GM19035 (cell line): ENCODE data around the gene POLR1G.

Source experiments
- ATAC-seq: cut with Tn5 transposase; IDR thresholded peaks from one replicate; pipeline ENCODE4 v1.9.1; 2021; ENCODE audit not compliant: unreplicated experiment

Gene POLR1G

GRCh38 chr19:45406226-45407090, at the start of gene POLR1G:
Gene POLR1G (plus strand): TSS chr19:45406644. CDS start chr19:45406697, 53 bp downstream.
- peak; percentile 83 for ATAC-seq

DNA sequence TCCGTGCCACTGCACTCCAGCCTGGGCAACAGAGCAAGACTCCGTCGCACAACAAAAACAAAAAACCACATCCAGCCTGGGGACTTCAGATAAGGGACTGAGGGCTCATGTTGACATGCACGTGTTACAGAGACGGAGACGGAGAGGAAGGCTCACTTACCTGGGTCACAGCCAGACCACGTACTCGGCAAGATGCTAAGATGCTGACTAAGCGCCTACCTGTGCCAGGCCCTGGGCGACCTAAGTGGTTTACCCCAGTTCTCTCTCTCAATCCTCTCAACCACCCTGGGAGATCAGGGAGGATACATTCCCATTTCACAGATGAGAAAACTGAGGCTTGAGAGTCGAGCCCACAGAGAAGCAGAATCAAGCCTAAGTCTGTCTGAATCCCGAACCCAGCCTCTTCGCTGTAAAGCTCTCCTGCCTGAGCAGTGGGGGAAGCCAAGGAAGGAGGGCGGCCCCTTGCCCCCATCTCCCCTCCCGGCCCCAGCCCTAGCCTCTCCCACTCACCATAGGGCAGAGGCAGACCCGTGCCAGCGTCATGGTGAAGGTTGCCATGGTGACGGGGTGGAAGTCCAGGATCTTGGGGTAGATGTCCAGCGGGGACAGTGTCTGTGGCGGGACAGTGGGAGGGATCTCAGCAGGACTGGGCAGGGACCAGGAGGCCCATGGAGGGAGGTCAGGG, 49.5 kb upstream of the POLR1G start:
- ATAC-seq = no peak

GRCh38 chr19:45357445-45357783, 49.0 kb upstream of the POLR1G start:
- no peak for ATAC-seq

DNA sequence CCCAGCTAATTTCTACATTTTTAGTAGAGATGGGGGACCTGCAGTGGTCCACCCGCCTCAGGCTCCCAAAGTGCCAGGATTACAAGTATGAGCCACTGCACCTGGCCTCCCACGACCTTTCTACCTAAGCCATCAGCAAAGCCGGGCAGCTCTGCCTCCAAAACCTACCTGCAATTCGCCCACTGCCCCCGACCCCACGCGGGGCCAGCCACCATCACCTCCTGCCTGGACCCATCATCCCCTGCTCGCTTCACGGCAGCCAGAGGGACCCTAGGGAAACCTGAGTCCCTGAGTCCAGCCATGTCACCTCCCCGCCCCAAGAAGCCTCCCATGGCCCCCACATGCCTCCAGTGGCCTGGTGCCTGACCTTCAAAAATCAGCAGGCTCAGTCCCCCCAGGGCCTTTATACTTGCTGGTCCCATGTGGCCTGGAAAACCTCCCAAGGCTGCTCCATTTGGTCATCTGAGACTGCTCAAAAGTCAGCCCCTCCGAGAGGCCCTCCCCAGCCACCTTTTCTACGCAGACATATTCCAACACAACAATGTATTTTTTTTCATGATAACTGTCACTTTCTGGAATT, 48.1 kb upstream of the POLR1G start:
- no peak for ATAC-seq

- no peak for ATAC-seq
These were observed 44.8 kb upstream of the POLR1G start for GRCh38 chr19:45361608-45362007.

GRCh38 chr19:45362291-45362690, 44.2 kb upstream of the POLR1G start:
- ATAC-seq = no peak

- ATAC-seq = no peak
These were observed 42.5 kb upstream of the POLR1G start for GRCh38 chr19:45363861-45364459.

- no peak for ATAC-seq
These were observed 41.7 kb upstream of the POLR1G start for GRCh38 chr19:45364696-45365095.

- no peak for ATAC-seq
These were observed 38.3 kb upstream of the POLR1G start for GRCh38 chr19:45368127-45368526.

- no peak for ATAC-seq
These were observed 37.6 kb upstream of the POLR1G start for GRCh38 chr19:45368737-45369340.

GRCh38 chr19:45370410-45371204, 35.8 kb upstream of the POLR1G start, which contains the start of gene ERCC2:
Gene ERCC2 (minus strand): TSS chr19:45370573. CDS start chr19:45370540, 33 bp downstream.
- ATAC-seq = peak; percentile 97

DNA sequence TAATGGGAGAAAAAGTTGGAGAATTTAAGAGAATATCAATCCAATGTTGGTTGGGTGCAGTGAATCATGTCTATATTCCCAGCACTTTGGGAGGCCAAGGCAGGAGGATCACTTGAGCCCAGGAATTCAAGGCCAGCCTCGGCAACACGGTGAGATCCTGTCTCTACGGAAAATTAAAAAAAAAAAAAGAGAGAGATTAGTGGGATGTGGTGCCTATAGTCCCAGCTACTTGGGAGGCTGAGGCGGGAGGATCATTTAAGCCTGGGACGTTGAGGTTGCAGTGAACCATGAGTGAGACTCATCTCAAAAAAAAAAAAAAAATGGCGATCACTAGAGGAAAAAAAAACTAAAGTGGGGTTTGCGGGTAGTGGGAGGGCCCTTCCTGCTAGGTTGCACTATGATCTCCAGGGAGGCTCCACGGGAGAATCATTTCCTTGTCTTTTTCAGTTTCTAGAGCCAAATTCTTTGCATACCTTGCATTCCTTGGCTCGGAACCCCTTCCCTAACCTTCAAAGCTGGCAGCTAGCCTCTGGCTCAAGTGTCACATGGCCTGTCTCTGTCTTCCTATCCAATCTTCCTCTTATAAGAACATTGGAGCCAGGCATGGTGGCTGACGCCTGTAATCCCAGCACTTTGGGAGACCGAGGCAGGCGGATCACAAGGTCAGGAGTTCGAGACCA, 30.3 kb upstream of the POLR1G start:
- ATAC-seq = no peak

DNA sequence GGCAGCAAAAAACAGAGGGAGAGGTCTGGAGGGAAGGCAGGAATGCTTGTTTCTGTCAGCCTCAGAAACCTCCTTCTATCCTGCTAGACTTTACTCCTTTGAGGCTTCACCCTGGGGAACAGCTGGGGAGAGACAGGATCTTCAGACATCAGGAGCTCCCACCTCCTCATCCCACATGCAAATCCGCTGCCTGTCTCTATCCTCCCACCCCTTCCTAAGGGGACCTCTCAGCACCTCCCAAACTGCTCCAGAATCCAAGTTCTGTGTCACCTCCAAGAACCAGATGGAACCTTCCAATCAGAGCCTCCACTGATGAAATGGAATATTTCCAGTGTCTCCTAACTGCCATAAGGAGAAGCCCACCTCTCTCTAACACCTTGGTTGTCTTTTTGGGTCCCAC, 26.3 kb upstream of the POLR1G start:
- no peak for ATAC-seq

GRCh38 chr19:45382426-45382825, 24.0 kb upstream of the POLR1G start:
- ATAC-seq = no peak

DNA sequence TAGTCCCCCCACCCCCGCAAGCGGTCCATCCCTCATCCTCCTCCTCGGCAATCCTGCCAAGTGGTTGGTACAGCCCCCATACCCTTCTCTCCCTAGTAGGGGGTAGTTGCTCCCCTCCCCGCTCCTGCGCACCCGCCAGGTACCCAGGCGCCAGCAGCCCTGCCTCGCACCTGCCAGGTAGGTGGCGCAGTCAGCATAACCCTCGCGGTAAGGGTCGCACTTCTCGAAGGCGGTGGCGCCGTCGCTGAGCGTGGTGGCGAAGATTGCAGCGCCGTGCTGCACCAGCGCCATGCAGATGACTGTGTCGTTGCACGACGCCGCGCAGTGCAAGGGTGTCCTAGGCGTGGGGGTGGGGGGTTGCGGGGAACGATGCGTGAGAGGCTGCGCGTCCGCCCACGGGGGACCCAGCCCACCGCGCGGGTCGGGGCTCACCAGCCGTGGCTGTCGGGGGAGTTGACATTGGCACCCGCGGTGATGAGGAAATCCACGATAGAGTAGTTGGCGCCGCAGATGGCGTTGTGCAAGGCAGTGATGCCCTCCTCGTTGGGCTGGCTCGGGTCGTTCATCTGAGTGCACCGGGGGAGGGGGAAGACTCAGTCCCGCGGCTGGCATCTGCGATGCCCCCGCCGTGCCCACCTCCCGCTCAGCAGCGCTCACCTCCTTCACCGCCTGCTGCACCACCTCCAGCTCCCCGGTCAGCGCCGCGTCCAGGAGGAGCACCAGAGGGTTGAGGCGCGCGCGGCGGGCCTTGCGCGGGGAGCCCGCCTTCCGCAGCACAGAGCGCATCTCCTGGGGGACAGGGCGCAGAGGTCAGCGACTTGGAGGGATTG, 20.8 kb upstream of the POLR1G start:
- no peak for ATAC-seq

DNA sequence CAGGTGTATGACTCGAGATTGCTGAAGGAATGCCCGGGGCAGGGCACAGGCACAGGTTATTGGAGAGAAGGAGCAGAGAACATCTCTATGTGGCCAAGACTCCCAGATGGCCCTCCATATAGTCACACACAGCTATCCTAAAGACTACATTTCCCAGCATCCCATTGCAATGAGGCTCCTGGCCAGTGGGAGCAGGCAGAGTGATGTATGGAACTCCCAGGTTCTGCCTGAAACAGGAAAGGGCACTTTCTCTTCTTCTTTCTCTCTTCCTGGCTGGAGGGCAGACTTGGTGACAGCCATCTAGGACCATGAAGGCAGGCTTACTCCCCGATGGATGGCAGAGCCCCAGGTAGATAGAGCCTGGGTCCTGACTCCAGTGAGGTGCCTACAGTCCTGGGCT, 15.1 kb upstream of the POLR1G start:
- ATAC-seq = no peak

DNA sequence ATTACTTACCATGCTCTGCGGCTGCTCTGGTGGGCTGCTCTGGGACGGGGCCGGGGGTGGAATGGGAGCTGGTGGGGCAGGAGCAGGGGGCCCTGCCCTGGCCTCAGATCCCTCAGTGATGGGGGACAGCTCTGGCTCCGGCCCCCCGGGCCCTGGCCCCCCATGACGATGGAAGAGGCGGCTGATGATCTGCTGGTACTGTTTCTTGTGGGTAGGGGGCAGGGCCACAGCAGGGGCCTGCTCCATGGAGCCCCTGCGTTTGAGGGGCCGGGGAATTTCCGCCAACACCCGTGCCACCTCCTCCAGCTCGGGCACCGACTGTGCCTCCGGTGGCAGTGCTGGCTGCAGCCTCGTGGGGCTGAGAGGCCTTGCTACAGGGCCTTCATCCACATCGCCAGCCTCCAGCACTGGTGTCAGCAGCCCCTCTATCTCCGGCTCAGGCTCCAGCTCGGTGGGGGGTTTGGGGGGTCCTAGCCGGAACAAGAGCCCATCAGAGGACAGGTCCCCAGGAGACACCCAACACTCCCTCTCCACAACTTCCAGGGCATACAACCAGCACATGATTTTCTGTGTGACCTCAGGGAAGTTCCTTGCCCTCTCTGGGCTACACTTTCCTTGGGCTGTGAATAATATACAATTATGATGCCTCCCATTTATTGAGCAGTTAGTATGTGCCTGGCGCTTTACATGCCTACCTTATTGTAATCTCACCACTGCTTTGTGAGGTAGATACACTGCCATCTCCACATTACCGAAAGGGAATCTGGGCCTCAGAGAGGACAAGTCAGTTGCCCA, 14.4 kb upstream of the POLR1G start:
- ATAC-seq = no peak
